Cardiac muscle cell (in vitro differentiated cells and primary cell): Measurements from ENCODE around the gene TAX1BP3. TPM values are rescaled to one million over a fixed set of nuclear protein-coding genes. Genes with fewer than 3 reads are reported as not detected.

Experiments used
- DNase-seq, 2 donors: peaks; one replicate each; pipeline versions ENCODE4 v3.0.0 to v3.0.0-alpha.2; 2010 to 2017; ENCODE audit warnings: low read depth in 1 of 2, low spot score in 1 of 2
- H3K27ac ChIP-seq: fragments of 200-600 bp; sonication (generic); 2 replicates; pipeline ENCODE4 v1.5.1; 2016
- H3K27me3 ChIP-seq: fragments of 200-600 bp; sonication (generic); 2 replicates; pipeline ENCODE4 v1.6.0; 2016; ENCODE audit warnings: control low read depth
- H3K36me3 ChIP-seq: fragments of 200-600 bp; sonication (generic); 2 replicates; pipeline ENCODE4 v1.5.1; 2016; ENCODE audit warnings: control low read depth
- H3K4me1 ChIP-seq: fragments of 200-600 bp; sonication (generic); 2 replicates; pipeline ENCODE4 v1.8.1; 2017; ENCODE audit warnings: low read depth, mild to moderate bottlenecking, mixed run types
- H3K4me3 ChIP-seq: fragments of 200-600 bp; sonication (generic); 2 replicates; pipeline ENCODE4 v1.5.1; 2016; ENCODE audit warnings: mild to moderate bottlenecking
- H3K9me3 ChIP-seq: fragments of 200-600 bp; sonication (generic); 2 replicates; pipeline ENCODE4 v1.5.1; 2017; ENCODE audit warnings: low read depth, mild to moderate bottlenecking, control low read depth
- polyA plus RNA-seq: library from polyadenylated mRNA; unstranded; fragments of >200 nt; fragmentation: Nextera tagmentation; extraction: Ambion mirVana; gene quantifications from 2 replicates; pipeline ENCODE4 v1.2.1, GENCODE V29; 2016
- total RNA-seq: library from RNA; depleted of rRNA; stranded (reverse); fragments of >200 nt; gene quantifications from 2 replicates; pipeline ENCODE4 v1.2.3, GENCODE V29; 2016
- TF ChIP-seq, protein P1 (sequence below): IDR thresholded peaks from 2 replicates; pipeline ENCODE4 v1.5.1; 2012; ENCODE audit warnings: low read depth, mild to moderate bottlenecking, low read length

Gene TAX1BP3
- total and polyA plus RNA-seq, 2 experiments from 2014 or later: 141 to 286 TPM

DNA sequence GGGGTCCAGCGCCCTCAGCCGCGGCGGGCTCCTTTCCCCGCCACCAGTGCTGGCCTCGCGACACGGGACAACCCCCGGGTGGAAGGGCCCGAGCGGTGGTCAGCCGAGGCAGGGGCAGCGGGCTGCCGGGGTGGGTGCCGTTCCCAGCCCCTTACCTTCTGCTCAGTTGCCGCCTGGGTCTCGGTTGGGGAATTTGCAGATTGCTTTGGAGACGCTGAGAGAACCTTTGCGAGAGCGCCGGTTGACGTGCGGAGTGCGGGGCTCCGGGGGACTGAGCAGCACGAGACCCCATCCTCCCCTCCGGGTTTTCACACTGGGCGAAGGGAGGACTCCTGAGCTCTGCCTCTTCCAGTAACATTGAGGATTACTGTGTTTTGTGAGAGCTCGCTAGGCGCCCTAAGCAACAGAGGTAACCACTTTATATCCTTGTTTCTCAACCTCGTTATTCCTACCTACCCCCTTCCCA, 31.4 kb downstream of the TAX1BP3 start:
- TF ChIP-seq, protein P1, sequence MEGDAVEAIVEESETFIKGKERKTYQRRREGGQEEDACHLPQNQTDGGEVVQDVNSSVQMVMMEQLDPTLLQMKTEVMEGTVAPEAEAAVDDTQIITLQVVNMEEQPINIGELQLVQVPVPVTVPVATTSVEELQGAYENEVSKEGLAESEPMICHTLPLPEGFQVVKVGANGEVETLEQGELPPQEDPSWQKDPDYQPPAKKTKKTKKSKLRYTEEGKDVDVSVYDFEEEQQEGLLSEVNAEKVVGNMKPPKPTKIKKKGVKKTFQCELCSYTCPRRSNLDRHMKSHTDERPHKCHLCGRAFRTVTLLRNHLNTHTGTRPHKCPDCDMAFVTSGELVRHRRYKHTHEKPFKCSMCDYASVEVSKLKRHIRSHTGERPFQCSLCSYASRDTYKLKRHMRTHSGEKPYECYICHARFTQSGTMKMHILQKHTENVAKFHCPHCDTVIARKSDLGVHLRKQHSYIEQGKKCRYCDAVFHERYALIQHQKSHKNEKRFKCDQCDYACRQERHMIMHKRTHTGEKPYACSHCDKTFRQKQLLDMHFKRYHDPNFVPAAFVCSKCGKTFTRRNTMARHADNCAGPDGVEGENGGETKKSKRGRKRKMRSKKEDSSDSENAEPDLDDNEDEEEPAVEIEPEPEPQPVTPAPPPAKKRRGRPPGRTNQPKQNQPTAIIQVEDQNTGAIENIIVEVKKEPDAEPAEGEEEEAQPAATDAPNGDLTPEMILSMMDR: no peak
- H3K27ac ChIP-seq: peak overlapping the region; percentile 86
- H3K4me1 ChIP-seq: peaks cover 20% of the 10 kb centered on the region
- no peaks in the 10 kb centered on the region for H3K9me3 ChIP-seq
- peak in 1 of 2 donors; percentile 38 for DNase-seq
- peak overlapping the region; percentile 76 for H3K4me3 ChIP-seq
- H3K27me3 ChIP-seq: no peaks in the 10 kb centered on the region
- H3K36me3 ChIP-seq: no peaks in the 10 kb centered on the region

DNA sequence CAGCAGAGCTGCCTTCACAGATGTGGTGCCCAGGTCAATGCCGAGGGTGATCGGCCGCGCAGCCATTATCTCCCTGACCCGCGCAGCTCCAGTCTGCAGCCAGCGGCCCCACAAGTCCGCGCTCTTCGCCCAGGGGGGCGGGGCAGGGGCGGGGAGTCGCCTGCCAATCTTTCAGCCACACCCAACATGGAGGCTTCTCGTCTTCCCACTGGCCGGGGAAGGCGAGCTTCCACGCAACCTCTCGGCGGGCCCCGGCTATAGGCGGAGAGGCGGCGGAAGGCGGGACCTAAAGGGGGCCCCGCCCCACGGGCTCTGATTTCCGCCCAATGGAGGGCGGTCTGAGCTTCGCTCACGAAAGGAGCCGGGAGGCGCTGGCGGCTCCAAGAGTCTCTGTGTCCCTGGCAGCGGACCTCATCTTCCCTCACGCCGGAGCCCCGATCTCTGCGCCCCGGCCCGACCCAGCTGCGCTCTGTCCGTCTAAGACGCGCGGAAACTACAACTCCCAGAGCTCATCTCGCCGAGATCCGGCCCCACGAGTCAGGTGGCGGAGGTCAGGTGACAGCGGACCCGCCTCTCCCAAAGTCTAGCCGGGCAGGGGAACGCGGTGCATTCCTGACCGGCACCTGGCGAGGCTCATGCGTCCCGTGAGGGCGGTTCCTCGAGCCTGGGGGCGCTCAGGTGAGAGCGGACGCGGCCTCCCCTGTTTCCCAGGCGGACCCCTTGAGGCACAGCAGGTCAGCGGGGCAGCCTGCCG, 32.0 kb downstream of the TAX1BP3 start, which contains the start of the genes CTNS and SHPK:
TSS of gene CTNS (plus strand) at position 607 of the 754 bp plus-strand sequence. CDS start 3,447 bp downstream, outside the sequence.
TSS of gene SHPK (minus strand) at position 97 of the 754 bp plus-strand sequence. CDS start at position 66, 31 bp downstream.
- H3K27me3 ChIP-seq: no peaks in the 10 kb centered on the region
- H3K9me3 ChIP-seq: no peaks in the 10 kb centered on the region
- peak; percentile 98 for DNase-seq
- H3K27ac ChIP-seq: peak within 1 kb of the TSS; percentile 86
- H3K4me3 ChIP-seq: peak within 1 kb of the TSS; percentile 76
- H3K4me1 ChIP-seq: peaks cover 16% of the 10 kb centered on the region
- no peaks in the 10 kb centered on the region for H3K36me3 ChIP-seq
- TF ChIP-seq, protein P1: no peak

DNA sequence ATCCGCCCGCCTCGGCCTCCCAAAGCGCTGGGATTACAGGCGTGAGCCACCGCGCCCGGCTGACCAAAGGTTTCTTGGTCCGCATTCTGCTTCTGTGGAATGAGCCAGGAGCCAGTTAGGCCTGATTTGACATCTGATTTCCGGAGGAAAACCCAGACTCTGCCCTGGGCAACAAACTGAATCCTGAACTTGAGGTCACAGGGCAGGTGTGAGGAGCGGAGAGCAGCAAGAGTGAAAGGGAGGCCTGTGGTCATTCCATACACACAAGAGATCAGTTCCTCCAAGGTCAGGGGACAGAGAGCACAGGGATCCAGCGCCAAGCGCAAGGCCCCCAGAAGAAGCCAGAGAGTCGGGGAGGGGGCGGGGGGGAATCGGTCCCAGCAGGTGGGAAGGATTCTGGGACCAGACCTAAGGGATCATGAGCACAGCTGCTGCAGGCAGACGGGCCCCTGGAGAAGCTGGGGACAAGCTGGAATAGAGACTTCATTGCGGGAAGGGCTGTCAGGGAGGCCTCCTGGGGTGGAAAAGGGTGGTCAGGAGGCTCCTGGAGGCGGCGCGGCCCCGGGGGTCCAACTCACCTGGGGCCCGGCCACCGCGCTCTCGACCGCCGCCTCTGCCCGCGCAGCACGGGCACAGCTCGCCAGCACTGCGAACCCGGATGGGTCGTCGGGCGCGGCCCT, 32.8 kb downstream of the TAX1BP3 start:
- H3K27ac ChIP-seq: peak overlapping the region; percentile 41
- peaks cover 11% of the 10 kb centered on the region for H3K4me1 ChIP-seq
- TF ChIP-seq, protein P1: no peak

DNA sequence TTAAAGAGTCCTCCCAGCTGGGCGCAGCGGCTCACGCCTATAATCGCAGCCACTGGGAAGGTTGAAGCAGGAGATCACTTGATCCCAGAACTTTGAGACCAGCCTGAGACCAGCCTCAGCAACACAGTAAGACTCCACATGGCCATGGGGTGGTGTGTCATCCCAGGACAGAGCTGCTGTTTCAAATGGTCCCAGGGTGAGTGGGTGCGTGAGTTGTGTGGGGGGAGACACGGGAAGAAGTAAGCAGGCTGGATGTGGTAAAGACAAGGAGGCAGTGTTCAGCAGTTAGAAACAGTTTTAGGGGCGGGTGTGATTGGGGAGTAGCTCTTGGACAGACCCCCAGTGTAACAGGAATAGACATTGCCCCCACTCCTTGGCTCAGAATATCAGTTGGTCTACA, 36.1 kb downstream of the TAX1BP3 start:
- H3K27ac ChIP-seq: no peak overlapping the region
- H3K4me1 ChIP-seq: no peaks in the 10 kb centered on the region
- H3K36me3 ChIP-seq: peaks cover 12% of the 10 kb centered on the region
- DNase-seq: no peak
- no peak overlapping the region for H3K4me3 ChIP-seq
- no peaks in the 10 kb centered on the region for H3K9me3 ChIP-seq
- TF ChIP-seq, protein P1: no peak
- H3K27me3 ChIP-seq: no peaks in the 10 kb centered on the region

More for the DNA sequence above, 32.8 kb downstream of the TAX1BP3 start:
- Histone ChIP-seq H3K4me3 (peak overlapping the region; percentile 76), H3K36me3 (no peaks in the 10 kb centered on the region), H3K9me3 (no peaks in the 10 kb centered on the region), H3K27me3 (no peaks in the 10 kb centered on the region)
- DNase-seq: no peak

DNA sequence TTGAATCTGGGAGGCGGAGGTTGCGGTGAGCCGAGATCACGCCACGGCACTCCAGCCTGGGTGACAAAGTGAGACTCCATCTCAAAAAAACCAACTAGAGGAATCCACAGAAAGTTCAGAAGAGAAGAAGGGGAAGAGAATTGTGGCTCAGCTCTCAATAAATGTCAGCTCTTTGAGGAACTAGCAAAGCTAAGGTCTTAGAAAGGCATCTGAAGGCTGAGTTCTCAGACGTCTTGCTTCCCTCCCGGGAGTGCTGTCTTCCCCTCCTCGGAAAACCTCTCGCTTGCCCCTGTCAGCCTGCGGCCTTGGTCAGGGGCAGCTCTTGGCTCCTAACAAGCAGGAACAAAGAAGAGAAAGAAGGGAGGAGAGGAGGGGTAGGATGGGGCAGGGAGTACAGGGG, 37.6 kb downstream of the TAX1BP3 start:
- Histone ChIP-seq H3K4me3 (no peak overlapping the region), H3K9me3 (no peaks in the 10 kb centered on the region), H3K4me1 (no peaks in the 10 kb centered on the region), H3K36me3 (peaks cover 15% of the 10 kb centered on the region), H3K27ac (no peak overlapping the region), H3K27me3 (no peaks in the 10 kb centered on the region)
- TF ChIP-seq, protein P1: no peak
- no peak for DNase-seq
